ENCODE results near the gene GRIN2A. TPM values are rescaled to one million over a fixed set of nuclear protein-coding genes. Genes with fewer than 3 reads are reported as not detected.

Gene GRIN2A
- total and polyA plus RNA-seq, 8 donors = 0.06 to 9.8 (median 0.86) TPM

DNA sequence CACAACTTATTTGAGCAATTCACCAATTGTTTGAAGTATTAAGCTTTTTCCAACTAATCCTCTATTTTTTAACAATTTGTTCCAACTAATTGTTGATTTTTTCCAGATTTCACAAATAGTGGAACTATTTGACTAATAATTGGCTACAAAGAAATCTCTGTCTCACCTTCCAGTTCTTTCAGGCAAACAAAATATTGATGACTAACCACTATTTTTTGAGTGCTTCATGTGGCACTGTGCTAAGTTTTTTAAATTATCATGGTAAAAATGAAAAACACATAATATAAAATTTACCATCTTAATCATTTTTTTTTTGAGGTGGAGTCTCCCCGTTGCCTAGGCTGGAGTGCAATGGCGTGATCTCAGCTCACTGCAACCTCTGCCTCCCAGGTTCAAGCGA, 24.6 kb upstream of the GRIN2A start:
- TF ChIP-seq, protein P1, sequence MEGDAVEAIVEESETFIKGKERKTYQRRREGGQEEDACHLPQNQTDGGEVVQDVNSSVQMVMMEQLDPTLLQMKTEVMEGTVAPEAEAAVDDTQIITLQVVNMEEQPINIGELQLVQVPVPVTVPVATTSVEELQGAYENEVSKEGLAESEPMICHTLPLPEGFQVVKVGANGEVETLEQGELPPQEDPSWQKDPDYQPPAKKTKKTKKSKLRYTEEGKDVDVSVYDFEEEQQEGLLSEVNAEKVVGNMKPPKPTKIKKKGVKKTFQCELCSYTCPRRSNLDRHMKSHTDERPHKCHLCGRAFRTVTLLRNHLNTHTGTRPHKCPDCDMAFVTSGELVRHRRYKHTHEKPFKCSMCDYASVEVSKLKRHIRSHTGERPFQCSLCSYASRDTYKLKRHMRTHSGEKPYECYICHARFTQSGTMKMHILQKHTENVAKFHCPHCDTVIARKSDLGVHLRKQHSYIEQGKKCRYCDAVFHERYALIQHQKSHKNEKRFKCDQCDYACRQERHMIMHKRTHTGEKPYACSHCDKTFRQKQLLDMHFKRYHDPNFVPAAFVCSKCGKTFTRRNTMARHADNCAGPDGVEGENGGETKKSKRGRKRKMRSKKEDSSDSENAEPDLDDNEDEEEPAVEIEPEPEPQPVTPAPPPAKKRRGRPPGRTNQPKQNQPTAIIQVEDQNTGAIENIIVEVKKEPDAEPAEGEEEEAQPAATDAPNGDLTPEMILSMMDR (IDR thresholded peaks at IDR 0.05) = no peak
- TF ChIP-seq EP300 (IDR thresholded peaks at IDR 0.05) = no peak
- no peak for TF ChIP-seq POLR2AphosphoS5 (IDR thresholded peaks at IDR 0.05)
- no peak for TF ChIP-seq POLR2A (IDR thresholded peaks at IDR 0.05)
- H3K27me3 ChIP-seq = peaks cover 0 to 18% (median 0%) of the 10 kb centered on the region in 3 donors
- H3K4me3 ChIP-seq = no peak overlapping the region
- no peak overlapping the region for H3K27ac ChIP-seq
- H3K4me1 ChIP-seq = no peaks in the 10 kb centered on the region
- no peak for DNase-seq
- WGBS, 5 donors = 85 to 94% (median 90%) methylated on average over 3 of the region's 3 CpGs
- no peaks in the 10 kb centered on the region for H3K36me3 ChIP-seq
- intact Hi-C loops (cut with DNase I; ENCODE audit: low total_unique reads) = no loop called here
- peaks cover 0 to 8% (median 0%) of the 10 kb centered on the region in 4 donors for H3K9me3 ChIP-seq

DNA sequence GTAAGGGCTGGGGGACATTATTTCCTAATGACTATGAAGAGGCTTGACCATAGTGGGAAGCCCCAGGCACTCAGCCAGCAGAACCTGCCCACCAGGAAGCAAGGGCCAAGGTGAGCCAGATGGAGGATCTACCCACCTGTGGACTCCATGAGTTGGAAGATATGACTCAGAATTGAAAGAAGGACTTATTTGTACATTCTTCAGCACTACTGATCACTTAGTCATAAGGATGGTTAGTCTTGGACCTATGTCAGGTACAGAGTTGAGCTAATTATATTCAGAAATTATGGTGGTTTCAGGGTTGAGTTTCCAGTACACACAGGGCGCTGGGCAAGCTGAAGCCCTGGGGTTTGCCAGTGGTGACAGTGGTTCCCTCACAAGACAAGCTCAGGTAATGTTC, 24.0 kb upstream of the GRIN2A start:
- WGBS, 5 donors = 61 to 92% (median 75%) methylated on average over 1 of the region's 1 CpG
- no peak overlapping the region for H3K27ac ChIP-seq
- intact Hi-C loops (cut with DNase I; ENCODE audit: low total_unique reads) = no loop called here
- H3K4me3 ChIP-seq = no peak overlapping the region
- H3K9me3 ChIP-seq = peaks cover 0 to 8% (median 0%) of the 10 kb centered on the region in 4 donors
- H3K36me3 ChIP-seq = no peaks in the 10 kb centered on the region
- no peak for DNase-seq
- no peak for TF ChIP-seq EP300 (IDR thresholded peaks at IDR 0.05)
- TF ChIP-seq POLR2AphosphoS5 (IDR thresholded peaks at IDR 0.05) = no peak
- TF ChIP-seq POLR2A (IDR thresholded peaks at IDR 0.05) = no peak
- TF ChIP-seq, protein P1 (IDR thresholded peaks at IDR 0.05) = no peak
- H3K4me1 ChIP-seq = no peaks in the 10 kb centered on the region
- peaks cover 0 to 17% (median 0%) of the 10 kb centered on the region in 3 donors for H3K27me3 ChIP-seq

DNA sequence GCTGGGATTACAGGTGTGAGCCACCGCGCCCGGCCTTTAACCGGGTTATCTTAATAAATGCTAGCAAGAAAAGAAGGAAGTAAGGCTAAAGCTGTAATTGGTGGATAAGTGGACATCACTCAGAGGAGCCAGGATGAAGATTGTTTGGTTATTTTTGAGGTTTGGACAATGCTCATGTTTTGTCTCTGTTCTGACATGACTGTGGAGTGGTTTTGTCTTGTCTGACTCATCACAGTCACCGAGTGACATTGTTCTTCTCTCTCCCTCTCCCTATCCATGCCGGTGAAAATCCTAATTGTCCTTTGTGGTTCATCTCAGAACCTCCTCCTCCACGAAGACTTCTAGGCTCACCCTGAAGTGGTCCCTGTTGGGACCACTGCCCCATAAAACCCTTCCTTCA, 23.5 kb upstream of the GRIN2A start:
- no peak overlapping the region for H3K4me3 ChIP-seq
- intact Hi-C loops (cut with DNase I; ENCODE audit: low total_unique reads) = no loop called here
- TF ChIP-seq POLR2A (IDR thresholded peaks at IDR 0.05) = no peak
- no peak for TF ChIP-seq POLR2AphosphoS5 (IDR thresholded peaks at IDR 0.05)
- no peak for TF ChIP-seq EP300 (IDR thresholded peaks at IDR 0.05)
- TF ChIP-seq, protein P1 (IDR thresholded peaks at IDR 0.05) = no peak
- no peaks in the 10 kb centered on the region for H3K36me3 ChIP-seq
- H3K9me3 ChIP-seq = peaks cover 0 to 8% (median 0%) of the 10 kb centered on the region in 4 donors
- H3K4me1 ChIP-seq = no peaks in the 10 kb centered on the region
- DNase-seq = no peak
- 92 to 97% (median 94%) methylated on average over 7 of the region's 7 CpGs for WGBS, 5 donors
- peaks cover 0 to 12% (median 0%) of the 10 kb centered on the region in 3 donors for H3K27me3 ChIP-seq
- H3K27ac ChIP-seq = no peak overlapping the region

DNA sequence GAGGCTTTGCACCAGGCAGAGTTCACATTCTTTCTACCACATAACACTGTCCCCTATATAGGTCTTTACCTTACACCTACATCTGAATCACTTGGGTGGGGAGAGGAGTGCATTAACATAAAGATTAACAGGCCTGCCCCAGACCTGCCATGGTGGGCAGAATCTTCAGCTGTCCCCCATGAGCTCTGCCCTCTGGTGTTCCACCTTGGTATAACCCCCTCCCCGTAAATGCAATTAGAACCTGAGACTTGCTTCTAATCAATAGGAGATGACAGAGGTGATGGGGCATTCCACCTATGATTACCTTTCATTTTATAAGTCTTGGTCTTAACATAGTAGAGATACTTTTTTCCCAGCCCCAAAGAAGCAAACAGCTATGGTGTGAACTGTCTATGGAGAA, 20.4 kb upstream of the GRIN2A start:
- Histone ChIP-seq H3K27me3 (peaks cover 0 to 11% (median 0%) of the 10 kb centered on the region in 3 donors), H3K9me3 (peaks cover 0 to 8% (median 0%) of the 10 kb centered on the region in 4 donors), H3K4me3 (no peak overlapping the region), H3K27ac (no peak overlapping the region), H3K4me1 (no peaks in the 10 kb centered on the region), H3K36me3 (no peaks in the 10 kb centered on the region)
- WGBS, 5 donors = 82 to 94% (median 92%) methylated on average over 1 of the region's 1 CpG
- DNase-seq = no peak
- TF ChIP-seq EP300 (IDR thresholded peaks at IDR 0.05) (no peak), POLR2AphosphoS5 (IDR thresholded peaks at IDR 0.05) (no peak), POLR2A (IDR thresholded peaks at IDR 0.05) (no peak)
- TF ChIP-seq, protein P1 (IDR thresholded peaks at IDR 0.05) = no peak
- intact Hi-C loops (cut with DNase I; ENCODE audit: low total_unique reads) = no loop called here
